MM.1S (cell line): Measurements from ENCODE around the gene SFXN5.

Experiments
- DNase-seq: peaks from one replicate; pipeline ENCODE4 v3.0.0-alpha.2; 2015
- H2AFZ ChIP-seq: fragments of 300-600 bp; sonication (generic); 2 replicates; pipeline ENCODE4 v1.6.0; 2016; ENCODE audit warnings: antibody characterized with exemption, low read length
- H3F3A ChIP-seq: fragments of 300-600 bp; sonication (generic); 2 replicates; pipeline ENCODE4 v1.6.1; 2016; ENCODE audit warnings: mild to moderate bottlenecking, antibody characterized with exemption, low read length, moderate library complexity, mixed read lengths; ENCODE audit not compliant: insufficient read depth
- H3K27ac ChIP-seq: fragments of 300-600 bp; sonication (generic); 2 replicates; pipeline ENCODE4 v1.5.1; 2016; ENCODE audit warnings: mild to moderate bottlenecking, low read length
- H3K27me3 ChIP-seq: fragments of 300-600 bp; sonication (generic); replicated peaks from 2 replicates; pipeline ENCODE4 v1.6.0; 2016; ENCODE audit warnings: low read length; ENCODE audit not compliant: insufficient read depth
- H3K36me3 ChIP-seq: fragments of 300-600 bp; sonication (generic); replicated peaks from 2 replicates; pipeline ENCODE4 v1.6.1; 2016; ENCODE audit warnings: mild to moderate bottlenecking, low read length, mixed read lengths; ENCODE audit not compliant: insufficient read depth
- H3K4me1 ChIP-seq: fragments of 300-600 bp; sonication (generic); 2 replicates; pipeline ENCODE4 v1.6.1; 2016; ENCODE audit warnings: low read length, mixed read lengths
- H3K4me2 ChIP-seq: fragments of 300-600 bp; sonication (generic); 2 replicates; pipeline ENCODE4 v1.6.0; 2016; ENCODE audit warnings: low read depth, low read length
- H3K4me3 ChIP-seq: fragments of 300-600 bp; sonication (generic); 2 replicates; pipeline ENCODE4 v1.5.1; 2016; ENCODE audit warnings: low read length, mixed read lengths
- H3K79me2 ChIP-seq: fragments of 300-600 bp; sonication (generic); 2 replicates; pipeline ENCODE4 v1.6.1; 2016; ENCODE audit warnings: mixed run types, low read length, mixed read lengths
- H3K9ac ChIP-seq: fragments of 300-600 bp; sonication (generic); 2 replicates; pipeline ENCODE4 v1.6.1; 2016; ENCODE audit warnings: low read length, mixed read lengths
- H3K9me2 ChIP-seq: fragments of 300-600 bp; sonication (generic); replicated peaks from 2 replicates; pipeline ENCODE4 v1.6.1; 2016; ENCODE audit warnings: mild to moderate bottlenecking, low read length, mixed read lengths; ENCODE audit not compliant: insufficient read depth
- H3K9me3 ChIP-seq: fragments of 300-600 bp; sonication (generic); replicated peaks from 2 replicates; pipeline ENCODE4 v1.6.1; 2016; ENCODE audit warnings: mild to moderate bottlenecking, low read length, mixed read lengths; ENCODE audit not compliant: insufficient read depth
- H4K20me1 ChIP-seq: fragments of 300-600 bp; sonication (generic); 2 replicates; pipeline ENCODE4 v1.6.1; 2016; ENCODE audit warnings: mild to moderate bottlenecking, low read length, moderate library complexity, mixed read lengths; ENCODE audit not compliant: insufficient read depth
- EZH2 ChIP-seq: fragments of 300-600 bp; sonication (generic); optimal IDR thresholded peaks from 2 replicates; pipeline ENCODE3; 2017; ENCODE audit warnings: low read depth, mild to moderate bottlenecking, antibody characterized with exemption, low read length, mixed read lengths
- EZH2phosphoT487 ChIP-seq: fragments of 300-600 bp; sonication (generic); IDR thresholded peaks from 2 replicates; pipeline ENCODE4 v1.6.1; 2018; ENCODE audit warnings: antibody characterized with exemption, low read length
- TF ChIP-seq, protein P1 (sequence below): fragments of 300-600 bp; sonication (generic); IDR thresholded peaks from 2 replicates; pipeline ENCODE4 v1.5.1; 2016; ENCODE audit warnings: antibody characterized with exemption, low read length, mixed read lengths

The SFXN5 gene

GRCh38 chr2:72973137-72973535 lies 98.4 kb downstream of the SFXN5 start:
- Histone ChIP-seq H3K9me2 (no peaks in the 10 kb centered on the region), H3K27me3 (no peaks in the 10 kb centered on the region), H3K9me3 (no peaks in the 10 kb centered on the region), H3F3A (no peaks in the 10 kb centered on the region), H3K4me1 (no peaks in the 10 kb centered on the region), H4K20me1 (no peaks in the 10 kb centered on the region), H3K4me2 (no peak overlapping the region), H2AFZ (no peak overlapping the region), H3K27ac (no peak overlapping the region), H3K9ac (no peak overlapping the region), H3K4me3 (no peak overlapping the region), H3K79me2 (no peaks in the 10 kb centered on the region), H3K36me3 (no peaks in the 10 kb centered on the region)
- no peak for TF ChIP-seq EZH2
- TF ChIP-seq, protein P1, sequence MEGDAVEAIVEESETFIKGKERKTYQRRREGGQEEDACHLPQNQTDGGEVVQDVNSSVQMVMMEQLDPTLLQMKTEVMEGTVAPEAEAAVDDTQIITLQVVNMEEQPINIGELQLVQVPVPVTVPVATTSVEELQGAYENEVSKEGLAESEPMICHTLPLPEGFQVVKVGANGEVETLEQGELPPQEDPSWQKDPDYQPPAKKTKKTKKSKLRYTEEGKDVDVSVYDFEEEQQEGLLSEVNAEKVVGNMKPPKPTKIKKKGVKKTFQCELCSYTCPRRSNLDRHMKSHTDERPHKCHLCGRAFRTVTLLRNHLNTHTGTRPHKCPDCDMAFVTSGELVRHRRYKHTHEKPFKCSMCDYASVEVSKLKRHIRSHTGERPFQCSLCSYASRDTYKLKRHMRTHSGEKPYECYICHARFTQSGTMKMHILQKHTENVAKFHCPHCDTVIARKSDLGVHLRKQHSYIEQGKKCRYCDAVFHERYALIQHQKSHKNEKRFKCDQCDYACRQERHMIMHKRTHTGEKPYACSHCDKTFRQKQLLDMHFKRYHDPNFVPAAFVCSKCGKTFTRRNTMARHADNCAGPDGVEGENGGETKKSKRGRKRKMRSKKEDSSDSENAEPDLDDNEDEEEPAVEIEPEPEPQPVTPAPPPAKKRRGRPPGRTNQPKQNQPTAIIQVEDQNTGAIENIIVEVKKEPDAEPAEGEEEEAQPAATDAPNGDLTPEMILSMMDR, result no peak
- no peak for TF ChIP-seq EZH2phosphoT487
- DNase-seq, result no peak

DNA sequence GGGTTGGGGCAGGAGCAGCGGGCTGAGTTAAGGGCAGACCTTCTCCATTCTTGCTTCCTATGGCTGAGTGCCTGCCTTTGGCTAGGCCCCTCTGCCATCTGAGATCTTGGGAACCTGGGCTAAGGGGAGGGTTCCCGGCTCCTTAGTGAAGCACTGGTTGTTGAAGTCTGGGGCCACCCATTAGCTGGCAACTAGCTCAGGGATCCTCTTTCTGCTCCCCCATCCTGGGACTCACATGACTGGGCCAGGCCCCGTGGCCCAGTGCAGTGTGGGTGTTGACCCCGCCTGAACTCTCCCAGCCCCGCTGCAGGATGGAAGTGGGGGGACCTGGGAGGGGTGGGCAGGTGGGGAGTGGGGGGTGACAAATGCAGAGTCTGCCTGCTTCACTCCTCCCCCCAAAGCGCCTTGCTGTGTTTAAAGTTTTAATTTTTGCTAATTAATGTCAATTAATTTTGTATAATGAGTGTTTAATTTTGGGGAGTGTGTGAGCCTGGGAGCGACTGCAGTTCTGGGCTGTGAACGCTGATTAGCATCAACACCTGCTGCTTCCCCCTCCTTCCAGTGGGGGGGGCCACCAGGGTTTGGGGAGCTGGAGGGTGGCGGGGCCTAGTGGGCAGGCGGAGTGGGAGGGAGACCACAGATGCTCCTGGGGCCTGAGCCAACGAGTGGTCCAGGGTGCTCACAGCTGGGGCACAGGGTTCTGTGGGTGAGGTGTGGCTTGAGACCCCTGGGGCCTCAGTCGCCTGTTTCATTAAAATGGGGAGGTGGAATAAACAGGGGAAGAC lies 99.0 kb downstream of the SFXN5 start:
- no peak overlapping the region for H3K4me2 ChIP-seq
- no peaks in the 10 kb centered on the region for H3F3A ChIP-seq
- no peak overlapping the region for H2AFZ ChIP-seq
- H3K27me3 ChIP-seq, result no peaks in the 10 kb centered on the region
- no peak overlapping the region for H3K9ac ChIP-seq
- no peaks in the 10 kb centered on the region for H3K4me1 ChIP-seq
- no peaks in the 10 kb centered on the region for H4K20me1 ChIP-seq
- H3K9me3 ChIP-seq, result no peaks in the 10 kb centered on the region
- H3K79me2 ChIP-seq, result no peaks in the 10 kb centered on the region
- no peak overlapping the region for H3K27ac ChIP-seq
- DNase-seq, result no peak
- TF ChIP-seq, protein P1, result no peak
- TF ChIP-seq EZH2 (no peak), EZH2phosphoT487 (no peak)
- H3K36me3 ChIP-seq, result no peaks in the 10 kb centered on the region
- H3K4me3 ChIP-seq, result no peak overlapping the region
- H3K9me2 ChIP-seq, result no peaks in the 10 kb centered on the region

- no peak overlapping the region for H3K27ac ChIP-seq
- H3K36me3 ChIP-seq, result no peaks in the 10 kb centered on the region
- H3K9me3 ChIP-seq, result no peaks in the 10 kb centered on the region
- no peaks in the 10 kb centered on the region for H3K4me1 ChIP-seq
- TF ChIP-seq EZH2 (no peak), EZH2phosphoT487 (no peak)
- TF ChIP-seq, protein P1, result no peak
- no peak overlapping the region for H3K9ac ChIP-seq
- H3F3A ChIP-seq, result no peaks in the 10 kb centered on the region
- no peak overlapping the region for H3K4me2 ChIP-seq
- H3K79me2 ChIP-seq, result no peaks in the 10 kb centered on the region
- no peaks in the 10 kb centered on the region for H3K27me3 ChIP-seq
- no peak overlapping the region for H2AFZ ChIP-seq
- H3K9me2 ChIP-seq, result no peaks in the 10 kb centered on the region
- H3K4me3 ChIP-seq, result no peak overlapping the region
- DNase-seq, result no peak
- H4K20me1 ChIP-seq, result no peaks in the 10 kb centered on the region
These were observed 100.5 kb downstream of the SFXN5 start for GRCh38 chr2:72971036-72971435.
